GM12874 (cell line): ENCODE measurements around the gene HEATR1.

Experiments used
- CTCF ChIP-seq: IDR thresholded peaks from 2 replicates; pipeline ENCODE4 v1.5.1; 2011; ENCODE audit warnings: low read depth, mild to moderate bottlenecking, control low read depth, low read length, moderate library complexity; ENCODE audit not compliant: insufficient read depth

HEATR1 gene

GRCh38 chr1:236543065-236543669 is 61.1 kb downstream of the HEATR1 start:
- peak; percentile 12; the same call in 1 of the 2 replicates for TF ChIP-seq CTCF

- no peak for TF ChIP-seq CTCF
Measured at GRCh38 chr1:236541710-236542109, 62.6 kb downstream of the HEATR1 start.

- no peak for TF ChIP-seq CTCF
Measured at GRCh38 chr1:236540813-236541465, 63.4 kb downstream of the HEATR1 start.

- no peak for TF ChIP-seq CTCF
Measured at GRCh38 chr1:236536540-236536939, 67.8 kb downstream of the HEATR1 start.

- no peak for TF ChIP-seq CTCF
Measured at GRCh38 chr1:236535662-236536161, 68.6 kb downstream of the HEATR1 start.

GRCh38 chr1:236535190-236535589 is 69.1 kb downstream of the HEATR1 start:
- no peak for TF ChIP-seq CTCF

GRCh38 chr1:236534151-236534651 is 70.1 kb downstream of the HEATR1 start:
- no peak for TF ChIP-seq CTCF
